ENCODE data around the gene USB1.

Gene USB1

GRCh38 chr16:57960310-57960709, 40.9 kb upstream of the USB1 start:
- no peak overlapping the region for H3K9ac ChIP-seq (ENCODE audit: low read length)
- H3K27ac ChIP-seq (ENCODE audit: low read length) = no peak overlapping the region
- H3K36me3 ChIP-seq (ENCODE audit: control insufficient read depth, low read depth, low read length) = no peaks in the 10 kb centered on the region

DNA sequence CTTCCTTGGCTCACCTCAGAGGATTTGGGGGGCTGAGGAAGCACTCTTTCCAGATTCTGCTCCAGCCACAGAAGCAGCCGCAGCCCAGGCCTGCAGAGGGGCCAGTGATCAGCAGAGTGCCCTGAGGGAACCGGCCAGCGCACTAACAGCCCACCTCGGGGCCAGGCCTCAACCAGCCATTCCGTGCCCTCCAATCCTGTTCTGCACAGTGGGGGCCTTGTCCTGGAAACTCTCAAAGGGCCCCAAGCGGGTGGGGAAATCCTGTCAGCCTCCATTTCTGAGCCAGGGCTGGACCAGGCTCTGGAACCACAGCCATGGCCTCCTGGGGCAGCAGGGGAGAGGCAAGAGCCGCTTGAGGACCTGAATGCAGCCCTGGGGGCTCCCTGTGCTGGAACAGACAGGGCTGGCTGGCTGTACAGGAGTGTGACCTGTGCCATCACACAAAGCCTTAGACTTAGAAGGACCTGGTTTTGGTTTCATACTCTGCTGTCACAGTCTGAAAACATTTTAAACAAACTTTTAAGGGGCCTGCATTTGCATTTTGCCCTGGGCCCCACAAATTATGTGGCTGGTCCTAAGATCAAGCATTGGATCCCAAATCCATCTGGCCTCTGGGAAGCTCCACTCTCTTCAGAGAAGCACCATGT, 40.3 kb upstream of the USB1 start:
- Histone ChIP-seq H3K9ac (ENCODE audit: low read length) (no peak overlapping the region), H3K9me3 (ENCODE audit: control insufficient read depth, low read depth, low read length) (no peaks in the 10 kb centered on the region), H3K36me3 (ENCODE audit: control insufficient read depth, low read depth, low read length) (no peaks in the 10 kb centered on the region), H3K4me1 (ENCODE audit: control insufficient read depth, low read depth, low read length) (peaks cover 4% of the 10 kb centered on the region), H3K4me3 (ENCODE audit: low read length) (no peak overlapping the region), H3K27me3 (ENCODE audit: control insufficient read depth, insufficient read depth, low read length) (no peaks in the 10 kb centered on the region), H3K27ac (ENCODE audit: low read length) (no peak overlapping the region)

More at GRCh38 chr16:57960310-57960709, 40.9 kb upstream of the USB1 start:
- Histone ChIP-seq H3K27me3 (ENCODE audit: control insufficient read depth, insufficient read depth, low read length) (no peaks in the 10 kb centered on the region), H3K4me3 (ENCODE audit: low read length) (no peak overlapping the region), H3K4me1 (ENCODE audit: control insufficient read depth, low read depth, low read length) (peaks cover 4% of the 10 kb centered on the region), H3K9me3 (ENCODE audit: control insufficient read depth, low read depth, low read length) (no peaks in the 10 kb centered on the region)

- H3K9ac ChIP-seq (ENCODE audit: low read length) = no peak overlapping the region
- H3K4me1 ChIP-seq (ENCODE audit: control insufficient read depth, low read depth, low read length) = peaks cover 4% of the 10 kb centered on the region
- no peak overlapping the region for H3K27ac ChIP-seq (ENCODE audit: low read length)
- H3K36me3 ChIP-seq (ENCODE audit: control insufficient read depth, low read depth, low read length) = no peaks in the 10 kb centered on the region
- no peak overlapping the region for H3K4me3 ChIP-seq (ENCODE audit: low read length)
- no peaks in the 10 kb centered on the region for H3K27me3 ChIP-seq (ENCODE audit: control insufficient read depth, insufficient read depth, low read length)
- no peaks in the 10 kb centered on the region for H3K9me3 ChIP-seq (ENCODE audit: control insufficient read depth, low read depth, low read length)
Observed at GRCh38 chr16:57961538-57961937, 39.7 kb upstream of the USB1 start.

GRCh38 chr16:57962046-57962445, 39.2 kb upstream of the USB1 start:
- H3K27ac ChIP-seq (ENCODE audit: low read length) = no peak overlapping the region
- H3K4me3 ChIP-seq (ENCODE audit: low read length) = no peak overlapping the region
- H3K4me1 ChIP-seq (ENCODE audit: control insufficient read depth, low read depth, low read length) = peaks cover 4% of the 10 kb centered on the region
- H3K9me3 ChIP-seq (ENCODE audit: control insufficient read depth, low read depth, low read length) = no peaks in the 10 kb centered on the region
- H3K9ac ChIP-seq (ENCODE audit: low read length) = no peak overlapping the region
- no peaks in the 10 kb centered on the region for H3K27me3 ChIP-seq (ENCODE audit: control insufficient read depth, insufficient read depth, low read length)
- H3K36me3 ChIP-seq (ENCODE audit: control insufficient read depth, low read depth, low read length) = no peaks in the 10 kb centered on the region

GRCh38 chr16:57962756-57963155, 38.5 kb upstream of the USB1 start:
- H3K4me1 ChIP-seq (ENCODE audit: control insufficient read depth, low read depth, low read length) = no peaks in the 10 kb centered on the region
- no peaks in the 10 kb centered on the region for H3K36me3 ChIP-seq (ENCODE audit: control insufficient read depth, low read depth, low read length)
- no peak overlapping the region for H3K4me3 ChIP-seq (ENCODE audit: low read length)
- H3K9me3 ChIP-seq (ENCODE audit: control insufficient read depth, low read depth, low read length) = no peaks in the 10 kb centered on the region
- H3K27ac ChIP-seq (ENCODE audit: low read length) = no peak overlapping the region
- H3K27me3 ChIP-seq (ENCODE audit: control insufficient read depth, insufficient read depth, low read length) = no peaks in the 10 kb centered on the region
- H3K9ac ChIP-seq (ENCODE audit: low read length) = no peak overlapping the region

- Histone ChIP-seq H3K27ac (ENCODE audit: low read length) (no peak overlapping the region), H3K9me3 (ENCODE audit: control insufficient read depth, low read depth, low read length) (no peaks in the 10 kb centered on the region), H3K9ac (ENCODE audit: low read length) (no peak overlapping the region), H3K4me3 (ENCODE audit: low read length) (no peak overlapping the region), H3K4me1 (ENCODE audit: control insufficient read depth, low read depth, low read length) (no peaks in the 10 kb centered on the region), H3K27me3 (ENCODE audit: control insufficient read depth, insufficient read depth, low read length) (no peaks in the 10 kb centered on the region), H3K36me3 (ENCODE audit: control insufficient read depth, low read depth, low read length) (no peaks in the 10 kb centered on the region)
Observed at GRCh38 chr16:57964157-57964700, 37.0 kb upstream of the USB1 start.

GRCh38 chr16:57966204-57966771, 34.9 kb upstream of the USB1 start:
- H3K36me3 ChIP-seq (ENCODE audit: control insufficient read depth, low read depth, low read length) = no peaks in the 10 kb centered on the region
- no peaks in the 10 kb centered on the region for H3K9me3 ChIP-seq (ENCODE audit: control insufficient read depth, low read depth, low read length)
- no peaks in the 10 kb centered on the region for H3K27me3 ChIP-seq (ENCODE audit: control insufficient read depth, insufficient read depth, low read length)
- no peak overlapping the region for H3K27ac ChIP-seq (ENCODE audit: low read length)
- no peak overlapping the region for H3K4me3 ChIP-seq (ENCODE audit: low read length)
- no peak overlapping the region for H3K9ac ChIP-seq (ENCODE audit: low read length)
- H3K4me1 ChIP-seq (ENCODE audit: control insufficient read depth, low read depth, low read length) = no peaks in the 10 kb centered on the region

- H3K4me1 ChIP-seq (ENCODE audit: control insufficient read depth, low read depth, low read length) = no peaks in the 10 kb centered on the region
Observed at GRCh38 chr16:57966986-57967385, 34.2 kb upstream of the USB1 start.

GRCh38 chr16:57967916-57968315, 33.3 kb upstream of the USB1 start:
- H3K4me1 ChIP-seq (ENCODE audit: control insufficient read depth, low read depth, low read length) = no peaks in the 10 kb centered on the region
- no peak overlapping the region for H3K9ac ChIP-seq (ENCODE audit: low read length)
- H3K4me3 ChIP-seq (ENCODE audit: low read length) = no peak overlapping the region
- H3K27me3 ChIP-seq (ENCODE audit: control insufficient read depth, insufficient read depth, low read length) = no peaks in the 10 kb centered on the region
- H3K9me3 ChIP-seq (ENCODE audit: control insufficient read depth, low read depth, low read length) = no peaks in the 10 kb centered on the region
- H3K36me3 ChIP-seq (ENCODE audit: control insufficient read depth, low read depth, low read length) = no peaks in the 10 kb centered on the region
- no peak overlapping the region for H3K27ac ChIP-seq (ENCODE audit: low read length)

More at GRCh38 chr16:57966986-57967385, 34.2 kb upstream of the USB1 start:
- no peaks in the 10 kb centered on the region for H3K9me3 ChIP-seq (ENCODE audit: control insufficient read depth, low read depth, low read length)
- no peaks in the 10 kb centered on the region for H3K27me3 ChIP-seq (ENCODE audit: control insufficient read depth, insufficient read depth, low read length)
- no peak overlapping the region for H3K4me3 ChIP-seq (ENCODE audit: low read length)
- no peak overlapping the region for H3K9ac ChIP-seq (ENCODE audit: low read length)
- no peaks in the 10 kb centered on the region for H3K36me3 ChIP-seq (ENCODE audit: control insufficient read depth, low read depth, low read length)
- no peak overlapping the region for H3K27ac ChIP-seq (ENCODE audit: low read length)

DNA sequence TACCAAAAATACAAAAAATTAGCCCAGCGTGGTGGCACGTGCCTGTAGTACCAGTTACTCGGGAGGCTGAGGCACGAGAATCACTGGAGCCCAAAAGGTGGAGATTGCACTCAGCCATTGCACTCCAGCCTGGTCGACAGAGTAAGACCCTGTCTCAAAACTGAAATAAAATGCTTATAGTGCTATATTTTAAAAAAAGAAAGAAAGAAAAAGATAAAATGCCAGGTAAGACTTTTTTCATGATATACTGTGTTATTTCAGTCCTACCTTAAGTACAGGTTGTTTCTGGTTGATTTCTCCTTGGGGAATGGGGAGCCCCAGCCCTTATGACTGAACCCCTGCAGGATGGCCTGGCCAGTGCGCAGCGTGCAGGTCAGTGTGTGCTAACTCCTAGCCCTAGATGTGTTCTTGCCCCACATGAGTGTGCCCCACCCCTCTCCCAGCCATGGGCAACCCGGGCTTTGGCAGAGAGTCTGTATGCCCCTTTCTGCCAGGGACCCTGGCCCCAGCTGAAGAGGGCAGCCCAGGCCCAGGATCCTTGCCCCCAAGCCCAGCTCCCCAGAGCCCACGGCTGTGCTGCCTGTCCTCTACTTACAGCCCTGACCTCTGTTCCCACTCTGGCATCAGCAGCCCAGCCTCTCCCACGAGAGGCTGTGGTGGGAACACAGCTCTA, 31.6 kb upstream of the USB1 start:
- Histone ChIP-seq H3K9me3 (ENCODE audit: control insufficient read depth, low read depth, low read length) (no peaks in the 10 kb centered on the region), H3K27me3 (ENCODE audit: control insufficient read depth, insufficient read depth, low read length) (no peaks in the 10 kb centered on the region), H3K4me3 (ENCODE audit: low read length) (no peak overlapping the region), H3K27ac (ENCODE audit: low read length) (no peak overlapping the region), H3K9ac (ENCODE audit: low read length) (no peak overlapping the region), H3K36me3 (ENCODE audit: control insufficient read depth, low read depth, low read length) (no peaks in the 10 kb centered on the region), H3K4me1 (ENCODE audit: control insufficient read depth, low read depth, low read length) (no peaks in the 10 kb centered on the region)

DNA sequence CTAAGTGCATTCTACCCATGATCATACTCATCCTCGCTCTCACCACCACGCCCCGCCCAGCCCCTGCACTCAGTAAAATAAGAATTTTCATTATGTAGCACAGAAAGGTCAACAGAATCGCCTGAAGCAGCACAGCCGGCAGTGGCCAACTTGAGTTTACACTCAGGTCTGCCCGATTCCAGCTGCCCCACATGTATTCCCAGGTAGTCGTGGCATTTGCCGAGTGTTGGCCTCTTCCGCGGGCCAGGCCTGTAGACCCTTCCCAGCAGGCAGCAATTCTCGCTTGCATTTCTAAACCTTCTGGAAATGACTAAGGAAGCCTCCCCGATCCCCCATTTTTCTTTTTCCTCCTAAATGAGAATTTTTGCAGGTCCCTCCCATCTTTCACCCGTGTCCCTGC, 30.9 kb upstream of the USB1 start:
- Histone ChIP-seq H3K27me3 (ENCODE audit: control insufficient read depth, insufficient read depth, low read length) (no peaks in the 10 kb centered on the region), H3K9ac (ENCODE audit: low read length) (no peak overlapping the region), H3K4me1 (ENCODE audit: control insufficient read depth, low read depth, low read length) (no peaks in the 10 kb centered on the region), H3K4me3 (ENCODE audit: low read length) (no peak overlapping the region), H3K9me3 (ENCODE audit: control insufficient read depth, low read depth, low read length) (no peaks in the 10 kb centered on the region), H3K36me3 (ENCODE audit: control insufficient read depth, low read depth, low read length) (no peaks in the 10 kb centered on the region), H3K27ac (ENCODE audit: low read length) (no peak overlapping the region)
